ENCODE results near the gene RELN.

Gene RELN

DNA sequence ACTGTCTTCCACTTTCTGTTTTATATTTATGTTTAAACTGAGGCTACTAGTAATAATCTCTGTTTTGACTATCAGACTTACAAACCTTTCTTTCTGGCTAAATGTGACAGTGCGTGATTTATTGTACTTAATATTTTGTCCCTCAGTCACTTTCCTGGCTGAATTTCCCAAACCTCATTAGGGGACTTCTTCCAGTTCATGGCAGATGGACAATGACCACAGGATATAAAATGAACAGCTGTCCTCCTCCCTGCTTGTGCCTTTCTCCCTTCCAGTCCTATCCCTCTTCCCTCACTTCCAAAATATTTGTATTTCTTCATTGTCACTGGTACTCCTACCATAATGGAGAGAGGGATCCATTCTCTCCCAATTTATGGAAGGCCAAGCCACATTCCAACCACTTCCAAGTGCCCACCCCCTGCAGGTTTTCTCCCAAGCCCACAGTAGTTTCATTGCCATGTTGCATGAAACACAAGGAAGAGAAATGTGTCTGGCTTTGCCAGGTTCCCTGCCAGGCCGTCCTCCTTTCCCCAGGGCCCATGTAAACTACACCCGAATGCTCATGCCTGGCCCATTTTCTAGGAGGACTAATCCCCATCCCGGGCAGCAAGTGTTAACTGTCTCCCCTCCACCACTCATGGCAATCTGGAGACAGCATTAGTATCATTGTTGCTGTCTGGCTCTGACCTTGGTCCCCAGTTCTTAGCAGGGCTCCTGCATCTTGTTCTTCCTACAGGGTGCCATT lies 273.9 kb downstream of the RELN start:
- no peak for DNase-seq (ENCODE audit: low spot score)

DNA sequence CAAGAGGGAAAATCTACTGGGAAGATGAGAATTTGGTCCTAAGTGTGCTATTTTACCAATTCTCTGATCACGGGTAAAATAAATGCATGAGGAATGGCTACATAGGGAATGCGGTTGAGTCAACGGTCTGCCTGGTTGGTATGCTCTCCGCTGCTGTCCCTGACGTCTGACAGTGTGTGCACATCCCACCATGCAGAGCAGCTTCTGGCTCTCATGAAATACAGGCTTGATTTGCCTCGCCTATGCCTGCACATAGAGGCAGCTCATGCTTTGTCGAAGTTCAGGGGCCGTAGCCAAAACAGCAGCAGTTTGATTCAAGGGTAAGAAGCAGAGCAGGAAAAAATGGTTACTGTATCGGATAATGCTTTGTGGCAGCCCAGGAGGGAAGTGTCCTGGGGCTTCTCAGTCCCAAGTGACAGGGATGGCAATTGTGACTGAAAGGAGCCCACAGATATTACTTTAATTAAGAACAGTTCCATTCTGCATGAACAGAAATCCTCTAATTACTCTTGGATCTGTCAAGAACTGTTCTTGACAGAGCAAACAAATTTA lies 275.0 kb downstream of the RELN start:
- DNase-seq (ENCODE audit: low spot score) = no peak

DNA sequence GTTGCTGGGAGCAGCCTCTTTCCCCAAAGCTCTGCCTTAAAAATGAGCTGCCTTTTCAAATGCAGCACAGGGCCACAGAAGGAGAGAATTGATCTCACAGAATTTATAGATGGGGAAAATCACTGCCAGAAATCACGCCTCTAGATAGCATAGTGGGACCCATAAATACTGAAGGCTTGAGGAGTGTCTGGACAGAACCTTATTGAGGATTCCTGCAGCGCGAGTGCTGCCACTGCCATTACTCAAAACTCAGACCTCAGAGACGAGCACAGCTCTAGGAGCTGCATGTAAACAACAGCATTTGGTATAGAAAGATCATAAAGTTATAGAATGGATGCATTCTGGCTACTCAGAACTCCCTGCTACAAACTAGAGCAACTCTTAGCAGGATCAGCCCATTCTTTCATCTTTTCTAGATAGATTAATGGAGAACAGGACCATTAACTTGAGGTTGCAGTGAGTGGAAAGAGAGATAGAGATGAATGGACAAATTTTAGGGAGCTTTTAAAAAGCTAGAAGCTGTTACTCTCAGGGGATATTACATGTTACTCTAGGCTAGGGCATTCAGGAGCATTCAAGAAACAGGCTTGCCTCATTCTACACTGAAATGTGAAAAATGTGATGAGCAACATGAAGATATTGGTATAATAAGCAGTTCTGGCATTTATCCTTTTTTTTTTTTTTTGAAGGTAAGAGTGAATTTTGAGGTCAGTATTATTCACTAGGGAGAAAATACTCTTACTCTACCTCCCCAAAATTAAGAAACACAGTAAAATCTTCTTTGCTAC lies 276.3 kb downstream of the RELN start:
- DNase-seq (ENCODE audit: low spot score) = no peak

DNA sequence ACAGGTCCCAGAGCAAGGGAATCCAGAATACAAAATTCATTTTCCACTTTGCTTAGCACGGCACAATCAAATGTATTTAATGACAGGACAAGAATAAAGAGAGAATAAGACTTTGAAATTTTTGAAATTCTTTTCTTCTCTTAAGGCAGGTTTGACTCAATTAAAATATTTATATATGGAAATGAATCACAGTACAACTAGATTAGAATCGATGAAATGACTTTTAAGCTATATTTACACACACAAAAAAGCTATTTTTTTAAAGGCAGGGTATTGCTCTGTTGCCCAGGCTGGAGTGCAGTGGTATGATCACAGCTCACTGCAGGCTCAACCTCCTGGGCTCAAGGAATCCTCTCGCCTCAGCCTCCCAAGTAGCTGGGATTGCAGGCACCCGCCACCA lies 278.0 kb downstream of the RELN start:
- no peak for DNase-seq (ENCODE audit: low spot score)

DNA sequence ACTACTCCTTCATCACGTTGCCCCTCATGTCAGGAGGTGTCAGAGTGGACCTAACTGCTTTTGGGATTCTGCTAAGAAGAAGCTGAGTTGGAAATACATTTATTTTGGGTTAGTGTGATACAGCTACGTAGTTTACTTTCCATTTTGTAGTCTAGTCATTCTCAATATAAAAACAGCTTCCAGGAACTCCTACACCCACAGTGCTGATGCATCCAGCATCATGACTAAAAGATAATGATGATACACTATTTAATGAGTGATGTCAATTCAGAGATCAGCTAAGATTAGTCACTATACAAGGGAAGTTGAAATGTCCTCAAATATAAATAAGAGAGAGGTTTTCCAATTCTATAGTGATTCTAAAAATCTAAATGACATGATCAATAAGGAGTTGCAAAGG lies 279.2 kb downstream of the RELN start:
- no peak for DNase-seq (ENCODE audit: low spot score)

DNA sequence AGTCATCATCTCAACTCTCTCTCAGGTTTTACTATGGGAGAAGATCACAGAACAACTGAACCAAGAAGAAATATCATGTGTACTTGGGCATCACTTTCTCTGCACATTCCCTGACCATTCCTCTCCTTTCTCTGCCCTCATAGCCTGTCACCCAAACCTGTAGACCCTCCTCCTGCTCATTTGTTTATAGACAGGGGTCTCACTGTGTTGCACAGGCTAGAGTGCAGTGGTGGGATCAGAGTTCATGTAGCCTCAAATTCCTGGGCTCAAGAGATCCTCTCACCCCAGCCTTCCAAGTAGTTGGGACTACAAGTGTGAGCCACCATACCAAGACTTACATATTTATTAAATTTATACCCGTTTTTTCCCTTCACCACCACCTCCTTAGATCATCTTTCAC lies 282.7 kb downstream of the RELN start:
- no peak for DNase-seq (ENCODE audit: low spot score)

DNA sequence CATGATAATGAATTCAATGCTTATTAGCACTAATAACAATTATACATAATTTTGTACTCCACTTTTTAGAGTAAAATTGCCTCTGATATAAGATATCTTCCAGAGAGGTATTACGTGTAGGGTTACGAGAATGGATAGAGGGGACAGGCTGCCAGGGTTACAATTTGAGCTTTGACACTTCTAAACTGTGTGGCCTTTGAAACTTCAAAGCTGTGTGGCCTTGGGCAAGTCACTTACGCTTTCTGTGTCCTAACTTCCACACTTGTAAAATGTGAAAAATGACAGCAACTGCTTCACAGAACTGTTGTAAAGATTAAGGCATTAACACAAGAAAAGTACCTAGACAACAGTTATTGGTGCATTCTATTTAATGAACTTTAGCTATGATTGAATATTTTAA lies 283.9 kb downstream of the RELN start:
- no peak for DNase-seq (ENCODE audit: low spot score)

DNA sequence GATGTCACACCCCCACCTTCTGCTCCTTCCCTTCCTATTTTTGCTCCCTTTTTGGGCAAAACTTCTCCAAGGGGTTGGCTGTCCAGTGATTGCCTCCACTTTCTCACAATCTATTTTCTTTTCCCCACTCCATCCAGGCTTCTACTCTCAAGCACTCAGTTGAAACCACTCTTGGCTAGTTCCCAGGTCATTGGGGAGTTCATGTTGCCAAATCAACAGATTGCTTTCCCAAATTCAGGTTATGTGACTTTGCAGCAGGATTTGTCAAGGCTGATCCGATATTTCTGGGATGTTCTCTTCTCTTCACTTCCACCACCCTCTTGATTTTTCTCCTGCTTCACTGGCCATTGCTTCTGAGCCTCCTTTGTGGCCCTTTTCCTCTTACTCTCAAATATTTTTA lies 284.8 kb downstream of the RELN start:
- DNase-seq (ENCODE audit: low spot score) = no peak

DNA sequence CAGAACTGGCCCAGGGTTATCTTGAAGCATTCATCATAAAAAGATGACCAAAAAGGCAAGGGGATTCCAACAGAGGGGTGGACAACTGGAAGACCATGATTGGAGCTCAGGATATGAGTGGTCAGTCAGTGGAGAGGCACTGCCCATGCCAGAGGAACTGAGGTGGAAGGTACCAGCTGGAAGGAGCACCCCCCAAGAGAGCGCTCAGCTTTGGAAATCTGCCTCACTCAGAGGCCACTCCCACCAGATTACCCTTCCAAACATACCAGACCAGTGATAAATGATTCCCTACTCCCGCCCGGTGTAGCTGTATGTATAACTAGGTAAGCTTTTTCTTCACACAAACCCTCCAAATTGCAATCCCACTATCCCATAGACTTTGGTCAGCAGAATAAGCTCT lies 286.5 kb downstream of the RELN start:
- DNase-seq (ENCODE audit: low spot score) = no peak

DNA sequence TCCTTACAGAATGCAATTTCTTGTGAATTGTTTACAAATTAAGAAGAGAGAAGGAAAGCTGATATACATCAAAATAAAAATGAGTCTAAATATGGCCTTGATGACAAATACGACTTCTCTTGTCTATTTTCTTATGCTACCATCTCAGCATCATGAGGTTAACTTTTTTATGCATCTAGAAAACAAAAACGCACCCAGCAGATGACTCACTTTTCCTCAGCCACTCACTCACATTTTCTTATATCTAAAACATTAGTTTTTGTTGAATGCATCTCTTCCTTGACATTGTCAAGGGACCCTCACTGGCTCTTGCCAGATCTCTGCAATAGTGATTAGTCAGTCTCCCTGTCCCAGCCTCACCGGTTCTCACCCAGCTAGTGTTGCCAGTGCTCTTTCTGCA lies 287.0 kb downstream of the RELN start:
- DNase-seq (ENCODE audit: low spot score) = no peak

DNA sequence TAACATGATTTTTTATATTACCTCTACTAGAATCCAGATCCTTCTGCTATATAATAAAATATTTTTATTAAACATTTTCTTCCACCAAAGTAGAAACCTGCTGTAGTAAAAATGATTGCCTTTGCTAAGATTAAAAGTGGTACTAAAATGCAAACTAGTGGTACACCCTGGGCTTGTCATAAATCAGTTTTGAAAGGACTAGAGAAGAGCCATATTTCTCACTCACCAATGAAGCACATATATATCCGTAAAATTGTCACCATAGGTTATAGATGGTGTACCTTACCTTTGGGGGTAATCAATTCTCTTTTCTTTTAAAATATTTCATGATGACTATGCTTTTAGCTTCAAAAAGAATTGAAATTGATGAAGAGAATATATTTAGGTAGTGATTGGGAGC lies 290.4 kb downstream of the RELN start:
- no peak for DNase-seq (ENCODE audit: low spot score)

DNA sequence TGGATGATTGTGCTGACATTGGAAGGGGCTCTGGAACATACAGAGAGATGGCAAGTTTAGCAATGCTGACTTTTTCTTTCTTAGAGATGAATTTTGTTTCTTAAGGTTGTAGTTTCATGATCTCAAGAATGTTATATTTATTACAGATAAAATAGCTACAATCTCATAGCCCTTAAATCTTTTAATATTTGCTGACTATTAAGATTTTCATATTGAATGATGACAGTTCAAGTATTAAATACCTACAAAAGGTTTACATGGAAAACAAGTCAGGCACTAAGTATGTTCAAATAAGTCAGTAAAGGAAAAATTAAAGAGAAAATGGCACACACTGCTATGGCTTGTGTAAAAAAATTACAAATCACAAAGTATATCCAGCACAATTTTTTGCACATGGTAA lies 291.4 kb downstream of the RELN start:
- DNase-seq (ENCODE audit: low spot score) = no peak

DNA sequence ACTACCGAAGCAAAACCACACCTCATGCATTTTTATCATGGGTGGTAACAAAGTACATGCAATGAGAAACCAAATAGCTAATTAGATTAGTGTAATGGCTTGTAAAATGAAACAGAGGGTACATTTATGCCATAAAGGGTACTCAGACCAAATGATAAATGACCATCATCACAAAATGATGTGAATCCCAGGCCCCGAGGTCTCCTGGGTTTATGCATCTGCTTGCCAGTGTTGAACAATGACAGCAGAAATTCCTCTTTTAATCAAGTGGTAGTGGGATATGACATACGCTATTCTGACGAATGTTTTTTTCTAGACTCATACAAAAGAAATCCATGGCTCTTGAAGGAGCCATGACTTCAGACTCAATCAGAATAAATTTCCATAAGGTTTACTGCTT lies 293.9 kb downstream of the RELN start:
- DNase-seq (ENCODE audit: low spot score) = no peak

DNA sequence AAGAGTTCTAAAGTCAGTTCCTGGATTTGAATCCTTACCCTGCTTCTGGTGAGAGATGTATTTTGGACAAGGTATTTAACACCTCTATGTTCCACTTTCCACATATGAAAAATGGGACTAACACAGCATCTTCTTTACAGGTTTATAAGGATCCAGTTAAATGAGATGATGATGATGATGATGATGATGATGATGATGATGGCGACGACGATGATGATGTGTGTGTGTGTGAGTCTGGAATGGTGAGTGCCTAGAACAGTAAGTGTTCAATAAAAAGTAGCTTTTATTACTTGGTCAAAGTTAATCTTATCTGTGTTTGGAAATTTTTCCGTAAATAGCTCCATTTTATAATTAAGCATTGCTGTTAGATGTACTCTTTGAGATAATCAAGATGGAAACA lies 295.2 kb downstream of the RELN start:
- DNase-seq (ENCODE audit: low spot score) = no peak

DNA sequence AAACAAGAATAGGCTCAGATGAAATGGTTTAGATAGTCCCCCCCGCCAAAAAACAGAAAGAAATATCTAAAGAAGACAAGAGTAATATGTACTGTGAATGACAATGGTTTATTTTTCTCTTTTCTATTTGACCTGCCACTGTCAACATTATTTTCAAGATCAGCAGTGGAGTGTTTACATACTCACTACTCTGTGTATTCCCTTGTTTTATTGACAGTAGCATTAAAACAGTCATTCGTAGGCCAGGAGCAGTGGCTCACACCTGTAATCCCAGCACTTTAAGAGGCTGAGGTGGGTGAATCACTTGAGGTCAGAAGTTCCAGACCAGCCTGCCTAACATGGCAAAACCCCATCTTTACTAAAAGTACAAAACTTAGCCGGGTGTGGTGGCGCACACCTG lies 298.2 kb downstream of the RELN start:
- DNase-seq (ENCODE audit: low spot score) = no peak

DNA sequence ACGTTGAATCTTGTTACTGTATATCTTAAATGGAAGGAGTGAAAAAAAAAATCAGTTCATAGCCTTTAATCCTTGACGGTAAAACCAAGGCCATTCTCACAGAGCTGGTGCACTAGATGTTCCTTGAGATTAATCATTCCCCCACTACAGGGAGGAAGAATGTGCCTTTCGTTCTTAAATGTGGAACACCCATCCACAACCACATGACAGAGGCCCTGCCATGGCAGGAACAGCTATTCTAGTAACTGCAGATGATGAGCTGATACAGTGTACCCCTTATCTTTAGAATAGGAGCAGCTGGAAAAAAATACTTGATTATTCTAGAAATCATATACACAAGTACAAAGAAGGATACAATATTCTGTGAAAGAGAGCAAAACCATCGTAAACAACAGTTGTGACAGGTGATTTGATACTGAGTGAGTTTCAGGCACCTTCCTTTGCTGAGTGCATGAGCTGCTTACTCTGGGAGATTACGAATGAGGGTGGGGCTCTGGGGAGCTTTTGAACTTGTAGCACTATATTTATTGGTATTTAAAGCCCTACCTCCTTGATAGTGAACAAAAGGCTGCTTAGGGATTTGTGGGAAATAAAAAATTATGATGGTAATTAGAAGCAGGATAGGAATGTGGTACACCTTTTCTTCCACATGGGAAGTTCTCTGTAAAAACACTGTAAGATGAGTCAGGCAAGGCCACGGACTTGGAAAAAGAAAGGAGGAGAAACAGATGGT lies 299.1 kb downstream of the RELN start:
- no peak for DNase-seq (ENCODE audit: low spot score)

DNA sequence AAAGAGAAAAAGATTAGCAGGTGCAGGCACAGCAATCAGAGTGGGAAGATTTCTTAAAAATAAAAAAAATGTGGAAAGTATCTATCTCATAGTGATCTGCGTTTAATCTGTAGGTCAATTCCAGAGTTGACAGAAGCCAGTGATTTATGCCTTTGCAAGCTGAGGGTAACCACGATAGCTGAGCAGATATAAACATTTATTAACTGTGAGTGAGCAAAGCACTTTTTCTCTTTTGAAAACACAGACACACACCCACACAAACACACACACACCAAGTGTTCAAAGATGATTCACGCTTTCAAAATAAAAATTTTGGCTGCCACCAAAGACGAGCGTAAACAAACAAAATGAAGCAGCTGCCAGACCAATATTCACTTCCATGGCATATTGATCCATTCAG lies 300.2 kb downstream of the RELN start:
- DNase-seq (ENCODE audit: low spot score) = no peak

DNA sequence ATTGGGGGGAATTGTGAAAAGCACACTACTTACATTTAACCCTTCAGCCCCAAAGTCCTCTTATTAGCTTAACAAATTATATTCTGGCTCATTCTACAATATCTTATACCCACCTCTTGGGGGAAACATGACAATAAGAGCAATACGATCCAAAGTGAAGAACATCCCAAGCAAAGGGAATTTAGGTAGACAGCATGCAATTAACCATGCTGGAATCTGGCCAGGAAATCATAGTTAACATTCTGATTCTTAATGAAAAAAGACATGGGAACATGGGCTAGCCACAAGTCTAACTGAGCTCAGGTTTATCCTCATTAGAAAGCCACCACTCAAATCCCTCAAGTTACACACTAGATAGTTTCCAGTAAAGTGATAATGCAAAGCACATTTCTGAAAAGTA lies 301.5 kb downstream of the RELN start:
- no peak for DNase-seq (ENCODE audit: low spot score)

DNA sequence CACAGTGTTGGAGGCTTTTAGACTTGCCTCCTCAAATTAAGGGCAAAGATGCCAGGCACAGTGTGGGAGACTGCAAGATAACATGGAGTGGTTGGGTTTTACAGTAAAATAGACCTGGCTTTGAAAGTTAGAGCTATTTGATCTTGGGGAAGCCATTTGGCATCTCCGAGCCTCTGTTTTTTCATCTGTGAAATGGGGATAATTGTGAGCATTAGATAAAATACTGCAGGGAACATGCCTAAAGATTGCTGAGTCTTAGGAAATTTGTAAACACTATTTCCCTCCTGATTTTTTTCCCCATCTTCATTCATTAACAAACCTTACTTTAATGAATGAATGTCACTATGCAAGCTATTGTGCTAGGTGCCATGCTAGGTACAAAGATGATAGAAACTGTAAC lies 302.2 kb downstream of the RELN start:
- DNase-seq (ENCODE audit: low spot score) = no peak

DNA sequence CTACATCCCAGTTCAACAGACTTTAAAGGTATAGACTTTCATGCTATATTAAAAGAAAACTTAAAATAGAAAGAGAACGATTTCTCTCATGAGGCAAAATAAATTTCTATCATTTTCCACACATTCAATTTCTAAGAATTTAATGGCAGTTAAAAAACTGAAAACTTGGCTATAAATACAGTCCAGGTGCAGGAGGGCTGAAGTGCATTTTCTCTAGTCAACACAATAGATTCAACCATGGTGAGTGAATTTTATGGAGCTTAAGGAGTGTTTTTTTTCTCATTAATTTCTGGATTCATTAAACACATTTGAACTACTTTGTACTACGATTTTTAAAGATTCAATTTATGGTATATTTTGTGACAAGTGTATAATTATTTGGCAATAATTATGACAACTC lies 302.7 kb downstream of the RELN start:
- no peak for DNase-seq (ENCODE audit: low spot score)

DNA sequence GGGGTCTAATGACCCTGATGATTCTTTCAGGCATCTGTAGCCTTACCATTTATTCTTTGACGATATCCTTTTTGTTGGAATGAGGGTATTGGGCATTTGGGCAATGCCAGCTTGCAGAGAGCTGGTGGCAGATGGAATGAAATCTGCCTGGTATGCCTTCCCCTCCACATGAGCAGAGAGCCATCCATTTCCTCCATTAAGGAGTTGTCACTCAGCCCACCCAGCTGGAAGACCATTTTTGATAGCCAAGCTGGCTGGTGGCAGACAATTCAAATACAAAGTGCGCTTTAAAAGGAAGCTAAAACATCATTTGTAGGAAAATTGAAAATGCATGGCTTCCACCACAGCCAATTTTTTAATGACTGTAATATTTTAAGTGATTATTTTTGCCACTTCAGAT lies 303.4 kb downstream of the RELN start:
- DNase-seq (ENCODE audit: low spot score) = no peak

DNA sequence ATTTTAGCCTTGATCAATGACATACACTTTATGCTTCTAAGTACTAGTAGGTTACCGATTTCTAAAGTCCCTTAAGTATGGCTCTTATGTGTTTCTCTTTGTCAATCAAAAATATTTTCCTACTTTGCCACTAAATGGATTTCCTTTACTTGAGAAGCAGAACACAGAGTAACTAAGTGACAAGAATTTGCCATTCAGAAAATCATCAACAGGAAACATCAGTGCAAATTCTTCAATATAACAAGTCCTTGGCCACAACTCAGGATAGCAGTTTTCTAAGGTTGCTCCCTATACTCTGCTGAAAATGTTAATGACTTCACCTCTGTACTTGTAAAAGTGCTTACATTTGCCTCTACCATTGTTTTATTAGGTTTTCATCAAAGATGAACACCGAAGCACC lies 303.8 kb downstream of the RELN start:
- DNase-seq (ENCODE audit: low spot score) = no peak

DNA sequence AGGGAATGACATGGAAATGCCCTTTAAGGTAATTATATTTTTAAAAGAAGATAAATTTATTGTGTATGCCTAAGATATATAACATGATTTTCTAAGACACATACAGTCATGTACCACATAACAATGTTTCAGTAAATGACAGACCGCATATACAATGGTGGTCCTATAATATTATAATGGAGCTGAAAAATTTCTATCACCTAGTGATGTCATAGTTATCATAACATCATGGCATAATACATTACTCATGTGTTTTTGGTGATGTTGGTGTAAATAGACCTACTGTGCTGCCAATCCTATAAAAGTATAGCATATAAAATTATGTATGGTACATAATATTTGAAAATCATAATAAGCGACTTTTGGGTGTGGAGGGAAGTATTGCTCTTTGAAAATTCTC lies 306.1 kb downstream of the RELN start:
- no peak for DNase-seq (ENCODE audit: low spot score)

All from putamen (tissue), 1 donor.